Stomach (tissue), 9 donors: Measurements from ENCODE around the gene KCNIP4. TPM values are rescaled to one million over a fixed set of nuclear protein-coding genes. Genes with fewer than 3 reads are reported as not detected.

Experiments
- DNase-seq, 2 donors: peaks; one replicate each; pipeline versions ENCODE4 v3.0.0 to v3.0.0-alpha.2; 2013 to 2019
- H3K27ac ChIP-seq, 5 donors: fragments of 200-600 bp in 4 of 5; sonication (generic) in 4 of 5; one replicate each; pipeline ENCODE4 v1.5.1; 2013 to 2019; ENCODE audit warnings: mild to moderate bottlenecking in 1 of 5, moderate library complexity in 1 of 5
- H3K27me3 ChIP-seq, 3 donors: fragments of 200-600 bp; sonication (generic); one replicate each; pipeline ENCODE4 v1.5.1; 2017 to 2019; ENCODE audit warnings: mixed run types in 1 of 3
- H3K36me3 ChIP-seq, 4 donors: fragments of 200-600 bp; sonication (generic); 1 replicate in 3 of 4; 2 replicates in 1 of 4; pipeline ENCODE4 v1.5.1; 2016 to 2019
- H3K4me1 ChIP-seq, 4 donors: fragments of 200-600 bp; sonication (generic); one replicate each; pipeline ENCODE4 v1.5.1; 2016 to 2019
- H3K4me3 ChIP-seq, 4 donors: fragments of 200-600 bp; sonication (generic) in 3 of 4; one replicate each; pipeline ENCODE4 v1.5.1; 2016 to 2019; ENCODE audit warnings: mild to moderate bottlenecking in 1 of 4
- H3K9me3 ChIP-seq, 4 donors: fragments of 200-600 bp; sonication (generic); one replicate each; pipeline ENCODE4 v1.5.1; 2016 to 2019
- EP300 ChIP-seq: sonication (generic); formaldehyde crosslinking; IDR thresholded peaks from one replicate; pipeline ENCODE4 v1.6.1; 2017; ENCODE audit warnings: antibody characterized with exemption
- POLR2A ChIP-seq, 4 donors: fragments of 450-650 bp; IDR thresholded peaks; one replicate each; pipeline ENCODE4 v1.6.1; 2016; ENCODE audit warnings: antibody characterized with exemption in 4 of 4, control low read depth in 2 of 4, mild to moderate bottlenecking in 1 of 4, moderate library complexity in 1 of 4
- POLR2AphosphoS5 ChIP-seq, 3 donors: sonication (generic); formaldehyde crosslinking; IDR thresholded peaks; one replicate each; pipeline ENCODE4 v1.6.1; 2016; ENCODE audit warnings: antibody characterized with exemption in 3 of 3
- WGBS, 5 donors: extraction: QIAGEN DNeasy Blood & Tissue Kit in 3 of 5; methylation state at CpG; one replicate each; pipeline versions ENCODE4 v1.1.5 to v1.1.7; 2013 to 2018; 5-methylcytosine and 5-hydroxymethylcytosine counted together
- intact Hi-C: fragments of 100-400 bp; cut with DNase I; formaldehyde crosslinking; loops from one replicate; pipeline ENCODE4 v1.15.1; 2023; ENCODE audit warnings: low total_unique reads
- polyA plus RNA-seq, 3 donors: library from polyadenylated mRNA; stranded (reverse); fragments of 200-250 nt; gene quantifications; one replicate each; pipeline ENCODE4 v1.2.3, GENCODE V29; 2013
- total RNA-seq, 5 donors: library from RNA; depleted of rRNA; stranded (reverse); fragments of >200 nt; gene quantifications; one replicate each; pipeline versions ENCODE4 v1.1.0 to v1.2.3, GENCODE V29; 2014 to 2016
- TF ChIP-seq, protein P1 (sequence below), 7 experiments: fragments of 450-650 bp in 4 of 7; fragments of 200-600 bp in 3 of 7; sonication (generic) in 3 of 7; IDR thresholded peaks; one replicate each; pipeline ENCODE4 v1.5.1; 2016 to 2019; ENCODE audit warnings: antibody characterized with exemption in 7 of 7, control low read depth in 2 of 7, mild to moderate bottlenecking in 1 of 7
- donor health status: healthy with polysubstance abuse.
- donor health status: Bipolar disorder and iron deficiency.
- donor health status: healthy.

The KCNIP4 gene
- total and polyA plus RNA-seq, 8 donors: 0.23 to 1.8 (median 1.3) TPM; not detected in 4

DNA sequence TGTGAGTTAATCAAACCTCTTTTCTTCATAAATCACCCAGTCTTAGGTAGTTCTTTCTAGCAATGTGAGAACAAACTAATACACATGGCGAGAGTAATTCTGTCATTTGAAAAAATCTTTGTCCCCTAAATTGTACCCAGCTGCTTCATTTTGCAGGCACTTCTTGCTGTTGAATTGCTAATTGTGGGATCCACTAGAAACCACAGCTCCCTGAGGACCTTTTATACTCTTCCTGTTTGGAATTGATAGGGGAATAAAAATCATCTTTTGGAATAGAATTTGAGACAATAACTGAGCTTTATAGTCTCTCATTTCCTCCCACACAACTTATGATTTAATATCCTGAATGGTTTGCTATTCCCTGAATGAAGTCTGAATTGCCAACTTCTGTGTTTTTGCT lies 1078.1 kb downstream of the KCNIP4 start:
- Histone ChIP-seq H3K4me1 (no peaks in the 10 kb centered on the region), H3K36me3 (no peaks in the 10 kb centered on the region), H3K4me3 (no peak overlapping the region), H3K9me3 (peaks cover 0 to 4% (median 0%) of the 10 kb centered on the region in 4 donors), H3K27me3 (no peaks in the 10 kb centered on the region), H3K27ac (no peak overlapping the region)
- DNase-seq: no peak
- WGBS, 5 donors: 64 to 80% (median 80%) methylated on average over 1 of the region's 1 CpG
- intact Hi-C loops: no loop called here
- TF ChIP-seq EP300 (no peak), POLR2A (IDR thresholded peaks at IDR 0.05) (no peak), POLR2AphosphoS5 (IDR thresholded peaks at IDR 0.05) (no peak)
- TF ChIP-seq, protein P1, sequence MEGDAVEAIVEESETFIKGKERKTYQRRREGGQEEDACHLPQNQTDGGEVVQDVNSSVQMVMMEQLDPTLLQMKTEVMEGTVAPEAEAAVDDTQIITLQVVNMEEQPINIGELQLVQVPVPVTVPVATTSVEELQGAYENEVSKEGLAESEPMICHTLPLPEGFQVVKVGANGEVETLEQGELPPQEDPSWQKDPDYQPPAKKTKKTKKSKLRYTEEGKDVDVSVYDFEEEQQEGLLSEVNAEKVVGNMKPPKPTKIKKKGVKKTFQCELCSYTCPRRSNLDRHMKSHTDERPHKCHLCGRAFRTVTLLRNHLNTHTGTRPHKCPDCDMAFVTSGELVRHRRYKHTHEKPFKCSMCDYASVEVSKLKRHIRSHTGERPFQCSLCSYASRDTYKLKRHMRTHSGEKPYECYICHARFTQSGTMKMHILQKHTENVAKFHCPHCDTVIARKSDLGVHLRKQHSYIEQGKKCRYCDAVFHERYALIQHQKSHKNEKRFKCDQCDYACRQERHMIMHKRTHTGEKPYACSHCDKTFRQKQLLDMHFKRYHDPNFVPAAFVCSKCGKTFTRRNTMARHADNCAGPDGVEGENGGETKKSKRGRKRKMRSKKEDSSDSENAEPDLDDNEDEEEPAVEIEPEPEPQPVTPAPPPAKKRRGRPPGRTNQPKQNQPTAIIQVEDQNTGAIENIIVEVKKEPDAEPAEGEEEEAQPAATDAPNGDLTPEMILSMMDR (IDR thresholded peaks at IDR 0.05): no peak

DNA sequence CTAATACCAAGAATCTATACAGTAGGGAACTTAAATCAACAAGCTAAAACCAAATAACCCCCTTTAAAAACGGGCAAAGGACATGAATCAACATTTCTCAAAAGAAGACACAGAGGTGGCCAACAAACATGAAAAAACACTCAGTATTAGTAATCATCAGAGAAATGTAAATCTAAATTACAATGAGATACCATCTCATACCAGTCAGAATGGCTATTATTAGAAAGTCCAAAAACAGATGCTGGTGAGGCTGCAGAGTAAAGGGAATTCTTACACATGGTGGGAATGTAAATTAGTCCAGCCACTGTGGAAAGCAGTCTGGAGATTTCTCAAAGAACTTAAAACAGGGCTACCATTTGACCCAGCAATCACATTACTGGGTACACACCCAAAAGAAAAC lies 1080.5 kb downstream of the KCNIP4 start:
- peaks cover 0 to 4% (median 0%) of the 10 kb centered on the region in 4 donors for H3K9me3 ChIP-seq
- H3K4me1 ChIP-seq: no peaks in the 10 kb centered on the region
- no peak for DNase-seq
- intact Hi-C loops: no loop called here
- TF ChIP-seq, protein P1 (IDR thresholded peaks at IDR 0.05): no peak
- TF ChIP-seq POLR2AphosphoS5 (IDR thresholded peaks at IDR 0.05) (no peak), EP300 (no peak), POLR2A (IDR thresholded peaks at IDR 0.05) (no peak)
- WGBS, 5 donors: 0 to 55% (median 31%) methylated on average over 1 of the region's 1 CpG
- H3K27me3 ChIP-seq: no peaks in the 10 kb centered on the region
- no peak overlapping the region for H3K4me3 ChIP-seq
- no peak overlapping the region for H3K27ac ChIP-seq
- no peaks in the 10 kb centered on the region for H3K36me3 ChIP-seq

DNA sequence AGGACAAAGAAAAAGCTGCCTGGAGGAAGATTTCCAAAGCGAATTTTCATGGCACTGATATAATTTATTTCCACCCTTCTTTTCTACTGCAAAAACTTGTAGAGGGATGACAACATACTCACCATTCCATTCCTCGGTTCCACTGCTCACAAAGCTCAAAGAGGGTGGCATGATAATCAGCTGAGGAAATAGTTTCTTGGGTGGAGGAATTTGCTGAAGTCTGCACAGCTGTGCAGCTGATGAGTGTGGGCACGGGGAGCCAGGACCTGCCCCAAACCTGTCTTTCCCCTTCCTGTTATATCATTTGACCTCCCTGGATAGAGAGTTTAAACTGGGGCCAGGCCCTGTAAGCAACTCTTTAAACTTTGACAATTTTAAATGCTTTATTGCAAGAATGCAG lies 1087.7 kb downstream of the KCNIP4 start:
- DNase-seq: no peak
- WGBS, 5 donors: 51 to 77% (median 70%) methylated on average over 3 of the region's 3 CpGs
- H3K36me3 ChIP-seq: no peaks in the 10 kb centered on the region
- TF ChIP-seq, protein P1 (IDR thresholded peaks at IDR 0.05): no peak
- no peak for TF ChIP-seq EP300
- TF ChIP-seq POLR2AphosphoS5 (IDR thresholded peaks at IDR 0.05): no peak
- H3K27ac ChIP-seq: no peak overlapping the region
- no peaks in the 10 kb centered on the region for H3K4me1 ChIP-seq
- intact Hi-C loops: no loop called here
- H3K9me3 ChIP-seq: peaks cover 0 to 7% (median 0%) of the 10 kb centered on the region in 4 donors
- no peaks in the 10 kb centered on the region for H3K27me3 ChIP-seq
- H3K4me3 ChIP-seq: no peak overlapping the region

DNA sequence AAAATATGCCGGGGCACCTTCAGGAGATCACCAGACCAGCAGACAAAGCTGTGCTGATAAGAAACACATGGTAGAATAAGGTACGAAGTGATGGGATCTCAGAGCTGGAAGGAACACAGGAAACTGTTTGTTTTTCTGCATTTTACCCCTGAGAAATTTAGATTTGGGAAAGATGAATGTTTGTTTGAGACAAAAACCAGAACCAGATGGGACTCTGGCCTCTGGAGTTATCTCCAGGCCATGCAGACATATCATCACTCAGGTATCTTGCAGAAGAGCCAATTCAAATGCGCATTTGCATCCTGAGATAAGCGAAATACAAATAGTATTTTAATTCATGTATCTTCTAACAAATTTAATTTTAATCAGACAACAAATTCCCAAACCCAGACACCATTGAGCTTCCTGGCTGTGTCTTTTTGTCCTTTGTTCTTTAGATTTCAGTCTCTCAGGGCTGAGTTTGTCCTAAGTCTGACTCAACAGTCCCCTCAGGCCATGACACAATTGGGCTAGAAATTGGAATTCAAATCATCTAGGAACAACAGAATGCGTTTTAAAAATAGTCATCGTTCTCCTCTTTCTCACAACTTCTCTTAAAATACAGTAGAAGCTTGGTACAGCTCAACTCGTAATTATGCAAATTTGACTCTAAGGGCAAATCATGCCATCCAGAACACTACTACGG lies 1089.3 kb downstream of the KCNIP4 start:
- H3K36me3 ChIP-seq: no peaks in the 10 kb centered on the region
- DNase-seq: no peak
- TF ChIP-seq EP300 (no peak), POLR2A (IDR thresholded peaks at IDR 0.05) (no peak)
- H3K27me3 ChIP-seq: no peaks in the 10 kb centered on the region
- WGBS, 5 donors: 79 to 86% (median 80%) methylated on average over 8 of the region's 8 CpGs
- intact Hi-C loops: no loop called here
- no peak overlapping the region for H3K27ac ChIP-seq
- H3K4me3 ChIP-seq: no peak overlapping the region
- peaks cover 0 to 7% (median 0%) of the 10 kb centered on the region in 4 donors for H3K9me3 ChIP-seq
- H3K4me1 ChIP-seq: no peaks in the 10 kb centered on the region

DNA sequence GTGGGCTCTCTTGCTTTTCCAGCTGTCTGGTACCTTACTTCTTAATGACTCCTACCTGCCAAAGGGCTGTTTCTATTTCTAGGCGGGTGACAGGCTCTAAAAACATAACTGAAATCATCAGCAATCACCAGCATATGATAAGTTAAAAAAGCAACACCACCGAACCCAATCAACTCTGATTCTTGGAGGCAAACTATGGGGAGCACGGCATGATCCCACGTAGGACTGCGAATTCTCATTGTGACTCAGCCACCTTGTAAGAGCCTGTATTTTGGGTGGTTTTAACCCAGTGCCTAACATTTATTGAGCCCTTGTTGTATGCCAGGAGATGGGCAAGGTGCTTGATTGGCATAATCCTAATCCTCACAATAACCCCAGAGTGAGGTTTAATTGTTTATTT lies 1091.5 kb downstream of the KCNIP4 start:
- Histone ChIP-seq H3K4me3 (no peak overlapping the region), H3K9me3 (peaks cover 0 to 8% (median 4%) of the 10 kb centered on the region in 4 donors), H3K27me3 (no peaks in the 10 kb centered on the region), H3K36me3 (no peaks in the 10 kb centered on the region), H3K4me1 (no peaks in the 10 kb centered on the region), H3K27ac (no peak overlapping the region)
- no peak for DNase-seq
- WGBS, 5 donors: 83 to 92% (median 86%) methylated on average over 5 of the region's 5 CpGs
- TF ChIP-seq EP300 (no peak), POLR2A (IDR thresholded peaks at IDR 0.05) (no peak), POLR2AphosphoS5 (IDR thresholded peaks at IDR 0.05) (no peak)
- TF ChIP-seq, protein P1 (IDR thresholded peaks at IDR 0.05): no peak
- intact Hi-C loops: no loop called here
